Measurements from ENCODE around the gene ATRAID.
A peak's percentile ranks its signal among the peaks of the same experiment; 100 is the strongest.
"Not testable (repeated sequence)": the region's sequence is repeated elsewhere in the genome, so short reads cannot be mapped to it uniquely, and the experiment has no call there.

The ATRAID gene, protein sequence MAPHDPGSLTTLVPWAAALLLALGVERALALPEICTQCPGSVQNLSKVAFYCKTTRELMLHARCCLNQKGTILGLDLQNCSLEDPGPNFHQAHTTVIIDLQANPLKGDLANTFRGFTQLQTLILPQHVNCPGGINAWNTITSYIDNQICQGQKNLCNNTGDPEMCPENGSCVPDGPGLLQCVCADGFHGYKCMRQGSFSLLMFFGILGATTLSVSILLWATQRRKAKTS

DNA sequence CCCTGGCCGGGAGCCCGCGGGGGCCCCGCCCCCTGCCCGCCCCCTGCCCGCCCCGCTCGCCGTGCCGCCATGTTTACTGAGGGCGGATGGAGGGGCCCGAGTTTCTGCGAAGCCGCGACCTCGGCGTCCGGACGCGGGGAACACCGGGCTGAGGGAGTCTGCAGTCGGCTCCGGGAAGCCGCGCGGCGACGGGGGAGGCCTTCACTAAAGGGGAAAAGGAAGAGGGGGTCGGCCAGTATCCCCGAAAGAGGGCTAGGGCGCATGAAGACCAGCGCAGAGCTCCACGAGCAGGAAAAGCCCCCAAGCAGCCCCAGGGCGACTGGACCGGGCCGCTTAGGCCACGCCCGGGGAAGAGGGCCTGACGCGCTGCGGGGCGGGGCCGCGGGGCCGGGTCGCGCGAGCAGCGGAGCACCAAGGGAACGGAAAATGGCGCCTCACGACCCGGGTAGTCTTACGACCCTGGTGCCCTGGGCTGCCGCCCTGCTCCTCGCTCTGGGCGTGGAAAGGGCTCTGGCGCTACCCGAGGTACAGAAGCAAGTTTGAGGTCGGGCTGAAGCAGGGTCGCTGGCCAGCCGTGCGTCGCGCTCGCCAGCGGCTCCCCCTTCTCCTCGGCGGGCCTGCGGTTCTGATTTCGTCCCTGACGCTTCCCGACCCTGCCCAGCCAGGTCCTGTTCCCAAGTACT is at the start of gene ATRAID, which contains the start of gene SLC5A6:
Gene ATRAID, plus strand, starts transcription at position 99 of the 683 bp plus-strand sequence. Its CDS starts 328 bp downstream, at position 427.
Gene SLC5A6, minus strand, starts transcription at position 326 of the 683 bp plus-strand sequence. CDS start 4,618 bp downstream, outside the sequence.
- peak; percentile 82 for DNase-seq (ENCODE audit: low read depth, low spot score)

DNA sequence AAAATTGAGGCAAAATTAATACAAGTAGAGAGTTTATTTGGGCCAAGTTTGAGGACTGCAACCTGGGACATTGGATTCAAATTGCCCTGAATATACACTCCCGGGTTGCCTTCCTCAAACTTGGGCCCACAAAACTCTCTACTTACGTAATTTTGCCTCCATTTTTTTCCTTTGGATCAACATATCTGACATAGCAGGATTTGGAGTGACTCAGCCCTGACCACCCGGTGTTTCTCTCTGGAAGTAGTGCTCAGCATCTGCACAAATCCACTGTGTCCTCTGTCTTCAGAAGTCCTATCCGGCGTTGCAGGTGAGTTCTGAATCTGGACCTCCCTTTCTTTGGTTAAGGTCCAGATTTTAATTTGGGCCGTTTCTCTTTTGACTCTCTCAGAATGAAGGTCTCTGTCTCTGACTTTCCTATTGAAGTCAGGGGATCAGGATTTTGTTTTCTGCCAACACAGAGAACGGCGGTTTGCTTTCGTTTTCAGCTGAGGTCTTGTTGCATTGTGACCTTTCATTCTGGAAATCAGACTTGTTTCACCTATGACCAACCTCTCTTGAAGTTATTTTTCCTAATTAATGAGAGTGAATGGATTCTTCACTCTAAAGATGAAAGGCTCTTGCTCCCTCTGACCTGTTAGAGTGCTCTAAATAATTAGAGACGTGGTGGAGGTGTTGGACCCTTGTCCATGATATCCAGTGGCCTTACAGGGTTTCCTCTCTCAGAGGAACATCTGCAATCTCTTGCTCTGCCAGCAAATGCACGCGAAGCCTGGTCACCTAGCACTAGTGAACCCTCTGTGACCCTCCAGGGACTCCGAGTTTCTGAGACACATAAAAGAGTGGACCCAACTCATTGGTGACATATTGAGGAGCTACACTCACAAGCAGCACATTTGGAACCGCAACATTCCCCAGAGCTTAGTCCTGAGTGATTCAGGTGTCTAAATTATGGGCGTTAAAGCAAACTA is 49.4 kb upstream of the ATRAID start:
- no peak for DNase-seq (ENCODE audit: low read depth, low spot score)

DNA sequence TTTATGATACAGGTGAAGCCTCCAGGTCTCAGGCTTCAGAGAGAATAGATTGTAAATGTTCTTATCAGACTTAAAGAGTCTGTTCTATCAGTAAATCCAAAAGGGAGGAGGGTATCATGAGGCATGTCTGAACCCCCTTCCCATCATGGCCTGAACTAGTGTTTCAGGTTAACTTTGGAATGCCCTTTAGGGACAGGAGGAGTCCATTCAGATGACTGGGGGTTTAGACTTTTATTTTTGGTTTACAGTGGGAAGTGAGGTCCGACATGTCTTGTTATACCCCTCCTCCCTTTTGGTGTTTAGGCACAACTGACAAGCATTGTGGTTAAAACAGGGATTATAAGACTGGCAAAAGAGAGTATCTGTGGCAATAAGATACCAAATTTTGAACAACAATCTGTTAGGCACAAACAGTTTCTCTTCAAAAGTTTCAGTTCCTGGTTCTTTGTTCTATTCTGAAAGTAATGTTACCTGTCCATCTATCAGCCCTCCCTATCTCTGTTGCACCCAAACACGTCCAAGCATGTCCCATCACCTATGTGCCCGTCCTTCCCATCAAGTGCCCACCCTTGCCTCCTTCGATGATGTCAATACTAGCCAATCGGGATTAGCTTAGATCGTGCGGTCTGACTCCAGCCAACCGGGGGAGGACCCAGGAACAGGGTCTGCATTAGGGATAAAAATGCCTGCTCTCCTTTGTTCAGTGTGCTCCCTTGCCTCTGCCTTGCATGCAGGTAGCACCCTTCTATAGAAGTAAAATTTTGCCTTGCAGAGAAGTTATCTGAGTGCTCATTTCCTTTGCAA is 46.7 kb upstream of the ATRAID start:
- no peak for DNase-seq (ENCODE audit: low read depth, low spot score)

DNA sequence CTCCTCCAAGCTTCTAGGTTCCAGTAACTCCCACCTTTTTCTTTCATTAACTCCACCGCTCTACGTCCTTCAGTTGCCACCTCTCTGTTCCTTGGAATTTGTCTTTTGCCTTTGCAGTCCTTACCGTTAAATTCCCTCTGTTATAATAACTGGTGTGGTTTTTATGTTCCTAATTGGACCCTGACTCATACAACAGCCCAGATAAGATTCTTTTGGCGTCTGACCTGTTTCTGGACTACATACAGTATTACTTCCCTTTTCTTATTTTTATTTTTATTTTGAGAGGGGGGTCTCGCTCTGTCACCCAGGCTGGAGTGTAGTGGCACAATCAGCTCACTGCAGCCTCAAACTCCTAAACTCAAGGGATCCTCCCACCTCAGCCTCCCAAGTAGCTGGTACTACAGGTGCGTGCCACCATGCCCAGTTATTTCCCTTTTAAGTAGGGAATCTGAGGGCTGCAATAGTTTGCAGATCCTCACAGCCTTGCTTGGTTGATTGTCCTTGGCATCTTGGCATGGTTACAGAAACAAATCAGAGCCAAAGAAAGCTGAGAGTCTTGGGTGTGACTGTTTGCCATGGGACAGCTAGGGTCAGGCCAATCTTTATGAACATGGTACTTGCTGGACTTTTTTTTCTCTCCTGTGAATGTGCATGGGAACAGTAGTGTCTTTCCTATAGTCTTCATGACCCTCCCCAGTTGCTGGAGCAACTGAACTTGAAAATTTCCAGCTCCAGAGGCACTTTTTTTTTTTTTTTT is 41.1 kb upstream of the ATRAID start:
- DNase-seq (ENCODE audit: low read depth, low spot score) = no peak

DNA sequence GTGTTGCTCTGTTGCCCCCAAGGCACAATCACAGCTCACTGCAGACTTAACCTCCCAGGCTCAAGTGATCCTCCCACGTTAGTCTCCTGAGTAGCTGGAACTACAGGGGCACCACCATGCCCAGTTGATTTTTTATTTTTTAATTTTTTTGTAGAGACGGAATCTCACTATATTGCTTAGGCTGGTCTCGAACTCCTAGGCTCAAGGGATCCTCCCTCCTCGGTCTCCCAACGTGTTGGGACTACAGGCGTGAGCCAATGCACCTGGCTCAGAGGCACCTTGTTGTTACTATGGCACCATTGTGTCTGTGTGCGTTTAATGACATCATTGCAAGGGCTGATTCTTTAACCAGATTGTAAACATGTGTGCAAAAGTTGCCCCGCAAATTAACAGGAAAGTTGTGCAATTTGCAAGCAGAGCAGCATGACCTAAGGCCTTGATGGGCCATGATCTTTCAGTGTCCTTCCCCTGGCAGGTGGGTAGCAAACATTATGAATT is 40.4 kb upstream of the ATRAID start:
- no peak for DNase-seq (ENCODE audit: low read depth, low spot score)

DNA sequence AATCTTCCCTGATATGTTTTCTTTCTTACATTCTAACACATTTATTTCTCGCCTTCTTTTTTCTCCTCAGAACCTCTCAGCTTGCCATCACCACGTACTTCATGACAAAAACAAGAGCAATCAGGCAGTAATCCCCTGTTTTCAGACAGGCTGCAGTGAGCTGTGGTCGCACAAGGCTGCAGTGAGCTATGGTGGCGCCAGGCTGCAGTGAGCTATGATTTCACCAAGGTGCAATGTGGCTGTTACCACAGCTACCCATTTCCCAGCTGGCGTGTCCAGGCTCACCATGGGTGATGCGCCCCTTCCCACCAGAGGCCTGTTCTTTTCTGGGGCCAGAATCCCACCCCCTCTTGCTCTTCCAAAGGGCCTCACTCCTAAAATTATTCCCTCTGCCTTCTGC is 37.2 kb upstream of the ATRAID start:
- no peak for DNase-seq (ENCODE audit: low read depth, low spot score)

DNA sequence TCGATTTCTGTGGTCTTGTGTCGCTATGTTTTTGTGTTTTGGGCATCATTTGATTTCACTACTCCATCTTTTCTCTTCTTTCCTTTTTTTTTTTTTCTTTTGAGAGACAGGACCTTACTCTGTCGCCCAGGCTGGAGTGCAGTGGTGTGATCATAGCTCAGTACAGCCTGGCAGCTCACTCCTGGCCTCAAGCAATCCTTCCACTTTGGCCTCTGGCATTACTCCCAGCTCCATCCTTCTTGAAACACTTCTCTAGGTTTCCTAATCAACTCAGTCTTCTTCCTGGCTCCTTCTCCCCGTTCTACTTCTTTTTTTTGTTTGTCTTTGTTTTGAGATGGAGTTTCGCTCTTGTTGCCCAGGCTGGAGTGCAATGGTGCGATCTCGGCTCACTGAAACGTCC is 36.5 kb upstream of the ATRAID start:
- no peak for DNase-seq (ENCODE audit: low read depth, low spot score)

DNA sequence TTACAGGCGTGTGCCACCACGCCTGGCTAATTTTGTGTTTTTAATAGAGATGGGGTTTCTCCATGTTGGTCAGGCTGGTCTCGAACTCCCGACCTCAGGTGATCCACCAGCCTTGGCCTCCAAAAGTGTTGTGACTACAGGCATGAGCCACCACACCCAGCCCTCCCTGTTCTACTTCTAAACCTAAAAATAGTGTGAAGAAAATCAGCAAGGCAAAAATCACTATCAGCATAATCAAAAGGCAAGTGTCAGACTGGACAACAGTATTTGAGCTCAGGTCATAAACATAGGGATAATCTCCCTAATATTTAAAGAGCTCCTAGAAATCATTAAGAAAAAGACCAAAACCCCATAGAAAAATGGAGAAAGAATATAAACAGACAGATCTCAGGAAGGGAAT is 36.1 kb upstream of the ATRAID start:
- DNase-seq (ENCODE audit: low read depth, low spot score) = not testable (repeated sequence)

DNA sequence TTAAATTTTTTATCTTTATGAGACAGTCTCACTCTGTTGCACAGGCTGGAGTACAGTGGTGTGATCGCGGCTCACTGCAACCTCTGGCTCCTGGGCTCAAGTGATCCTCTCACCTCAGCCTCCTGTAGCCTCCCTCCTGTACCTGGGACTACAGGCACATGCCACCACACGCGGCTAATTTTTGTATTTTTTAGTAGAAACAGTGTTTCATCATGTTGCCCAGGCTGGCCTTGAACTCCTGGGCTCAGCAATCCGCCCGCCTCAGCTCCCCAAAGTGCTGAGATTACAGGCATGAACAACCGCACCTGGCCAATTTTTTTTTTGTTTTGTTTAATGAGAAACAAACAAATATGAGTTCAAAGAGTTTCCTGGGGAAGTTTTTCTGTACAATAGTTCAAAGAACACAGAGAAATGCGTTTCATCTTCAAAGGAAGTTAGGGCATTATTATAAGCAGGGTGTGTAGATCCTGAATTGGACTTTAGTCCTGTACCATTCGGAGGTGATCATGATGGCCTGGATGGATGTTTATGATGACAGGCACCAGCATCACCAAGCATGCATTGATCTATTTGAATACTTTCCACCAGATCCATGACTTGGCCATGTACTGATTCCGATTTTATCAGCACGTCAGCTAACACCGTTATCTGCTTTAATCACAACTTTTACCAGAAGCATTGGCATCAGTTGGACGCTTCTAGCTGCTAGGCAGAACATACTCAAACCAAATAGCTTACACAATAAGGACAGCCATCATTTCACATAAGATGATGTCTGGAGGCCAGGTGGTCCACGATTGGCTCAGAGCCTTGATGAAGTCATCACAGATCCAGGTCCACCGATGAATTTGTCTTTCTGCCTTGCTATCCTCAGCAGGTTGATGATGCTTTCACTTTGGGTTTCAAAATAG is 34.1 kb upstream of the ATRAID start:
- no peak for DNase-seq (ENCODE audit: low read depth, low spot score)

DNA sequence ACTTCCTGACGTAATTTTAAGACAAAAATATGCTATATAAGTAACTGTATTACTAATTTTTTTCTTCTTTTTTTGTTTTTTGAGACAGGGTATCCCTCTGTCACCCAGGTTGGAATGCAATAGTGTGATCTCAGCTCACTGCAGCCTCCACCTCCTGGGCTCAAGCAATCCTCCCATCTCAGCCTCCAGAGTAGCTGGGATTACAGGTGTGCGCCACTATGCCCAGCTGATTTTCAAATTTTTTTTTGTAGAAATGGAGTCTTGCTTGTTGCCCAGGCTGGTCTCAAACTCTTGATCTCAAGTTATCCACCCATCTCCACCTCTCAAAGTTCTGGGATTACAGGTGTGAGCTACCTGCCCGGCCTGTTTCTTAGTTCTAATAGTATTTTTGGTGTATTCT is 33.4 kb upstream of the ATRAID start:
- no peak for DNase-seq (ENCODE audit: low read depth, low spot score)

DNA sequence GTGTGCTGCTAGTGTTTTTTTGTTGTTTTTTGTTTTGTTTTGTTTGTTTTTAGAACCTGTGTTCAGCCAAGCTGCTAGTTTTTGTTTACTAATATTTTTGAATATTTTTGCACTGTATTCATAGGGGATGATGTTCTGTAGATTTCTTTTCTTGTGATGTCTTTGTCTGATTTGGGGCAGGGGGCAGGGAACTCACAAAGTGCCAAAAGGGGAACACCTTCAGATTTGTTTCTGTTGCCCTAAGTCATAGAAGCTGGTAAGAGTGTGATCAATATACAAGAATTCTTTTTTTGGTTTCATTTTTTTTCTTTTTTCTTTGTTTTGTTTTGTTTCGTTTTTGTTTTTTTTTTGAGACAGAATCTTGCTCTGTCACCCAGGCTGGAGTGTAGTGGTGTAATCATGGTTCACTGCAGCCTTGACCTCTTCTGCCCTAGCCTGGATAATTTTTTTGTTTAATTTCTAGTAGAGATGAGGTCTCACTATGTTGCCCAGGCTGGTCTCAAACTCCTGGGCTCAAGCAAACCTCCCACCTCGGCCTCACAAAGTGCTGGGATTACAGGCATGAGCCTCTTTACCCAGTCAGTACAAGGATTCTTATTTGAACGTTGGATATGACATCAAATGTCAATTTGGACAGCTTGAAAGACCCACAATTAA is 32.4 kb upstream of the ATRAID start:
- DNase-seq (ENCODE audit: low read depth, low spot score) = no peak

DNA sequence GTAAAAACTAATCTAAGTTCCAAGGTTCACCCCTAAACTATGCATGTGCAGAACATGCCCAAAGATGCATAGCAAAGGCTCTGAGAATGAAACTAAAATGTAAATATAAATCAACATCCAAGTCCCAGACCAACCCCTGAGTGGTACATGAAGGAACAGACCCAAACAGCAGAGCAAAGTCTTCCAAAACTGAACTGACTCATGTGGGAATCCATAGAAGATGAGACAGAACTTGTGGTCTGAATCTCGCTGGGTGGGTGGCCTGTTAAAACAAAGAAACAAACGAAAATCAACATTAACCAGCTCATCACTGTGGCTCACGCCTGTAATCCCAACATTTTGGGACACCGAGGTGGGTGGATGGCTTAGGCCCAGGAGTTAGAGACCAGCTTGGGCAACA is 29.5 kb upstream of the ATRAID start:
- no peak for DNase-seq (ENCODE audit: low read depth, low spot score)

DNA sequence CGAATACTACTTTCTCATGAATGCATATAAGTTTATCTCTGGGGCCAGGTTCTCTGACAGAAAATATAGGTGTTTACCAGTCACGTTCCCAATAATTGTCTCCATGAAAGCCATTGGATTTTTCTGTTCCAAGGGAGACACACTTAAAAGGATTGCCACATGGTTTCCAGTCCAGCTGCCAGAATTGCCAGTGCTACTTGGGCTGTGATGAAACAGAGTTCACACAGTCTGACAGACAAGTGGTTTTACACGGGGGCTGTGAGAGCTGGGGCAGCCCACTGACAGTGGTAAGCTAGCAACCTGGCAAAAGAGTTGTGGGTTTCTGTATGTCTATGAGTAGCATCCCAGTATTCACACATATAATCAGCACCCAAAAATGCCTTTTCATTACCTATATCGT is 27.7 kb upstream of the ATRAID start:
- DNase-seq (ENCODE audit: low read depth, low spot score) = no peak

DNA sequence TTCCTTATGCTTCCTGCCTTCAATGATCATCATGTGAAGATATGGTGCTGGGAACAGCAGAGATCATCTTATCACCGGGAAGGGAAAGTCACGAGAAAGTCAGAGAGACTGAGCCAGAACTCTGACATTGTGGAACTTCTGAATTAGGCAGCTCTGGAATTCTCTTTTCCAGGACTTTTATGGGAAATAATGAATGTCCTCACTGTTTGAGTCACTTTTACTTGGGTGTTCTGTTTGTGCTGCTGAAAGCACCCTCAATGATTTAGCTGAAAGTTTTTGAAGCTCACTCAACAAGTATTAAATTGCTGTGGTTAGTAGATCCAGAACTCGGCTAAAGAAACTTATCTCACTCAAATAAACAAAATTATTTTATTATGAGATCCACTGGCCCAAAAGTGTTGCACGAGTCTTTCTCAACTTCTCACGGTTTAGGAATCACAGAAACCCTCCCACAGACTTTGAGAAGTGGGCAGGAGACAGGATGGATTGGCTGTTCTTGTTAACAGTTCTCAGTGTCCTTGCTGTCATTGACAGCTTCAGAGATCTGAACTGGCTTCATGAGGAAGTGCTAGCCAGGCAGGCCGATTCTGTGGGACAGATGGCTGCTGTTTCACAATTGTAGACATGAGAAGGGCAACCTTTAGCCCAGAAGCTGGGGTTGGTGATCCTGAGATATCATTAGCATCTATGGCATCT is 26.4 kb upstream of the ATRAID start:
- no peak for DNase-seq (ENCODE audit: low read depth, low spot score)

DNA sequence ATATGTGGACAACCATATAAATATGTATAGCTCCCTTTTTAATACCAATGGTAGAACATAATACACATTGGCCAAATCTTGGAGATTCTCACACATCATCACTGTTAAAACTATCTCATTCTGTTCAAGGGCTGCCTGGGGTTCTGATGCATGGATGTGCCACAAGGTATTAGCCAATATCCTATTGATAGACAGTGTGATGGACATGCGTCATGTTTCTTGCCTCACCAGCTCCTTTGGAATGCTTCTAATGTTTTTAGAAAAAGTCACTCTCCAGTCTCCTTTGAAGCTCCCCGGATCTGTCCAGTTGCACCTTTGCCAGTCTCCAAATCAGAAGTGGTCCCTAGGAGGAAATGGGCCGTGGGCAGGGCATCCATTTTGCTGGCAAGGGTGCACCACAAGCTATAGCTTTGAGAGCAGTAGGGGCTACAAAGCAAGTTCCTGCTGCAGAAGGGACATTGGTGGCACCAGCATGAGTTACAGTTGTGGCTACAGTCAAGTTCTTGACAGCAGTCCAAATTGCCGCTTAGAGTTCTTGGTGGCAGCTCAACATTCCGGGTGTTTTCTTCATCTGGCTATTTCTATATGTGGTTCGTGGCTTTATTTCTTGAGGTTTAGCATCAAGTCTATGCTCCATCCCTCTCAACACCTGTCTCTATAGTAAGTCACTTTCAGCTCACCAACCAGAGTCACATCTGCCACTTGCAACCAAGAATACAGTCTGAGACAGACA is 25.1 kb upstream of the ATRAID start:
- DNase-seq (ENCODE audit: low read depth, low spot score) = no peak

DNA sequence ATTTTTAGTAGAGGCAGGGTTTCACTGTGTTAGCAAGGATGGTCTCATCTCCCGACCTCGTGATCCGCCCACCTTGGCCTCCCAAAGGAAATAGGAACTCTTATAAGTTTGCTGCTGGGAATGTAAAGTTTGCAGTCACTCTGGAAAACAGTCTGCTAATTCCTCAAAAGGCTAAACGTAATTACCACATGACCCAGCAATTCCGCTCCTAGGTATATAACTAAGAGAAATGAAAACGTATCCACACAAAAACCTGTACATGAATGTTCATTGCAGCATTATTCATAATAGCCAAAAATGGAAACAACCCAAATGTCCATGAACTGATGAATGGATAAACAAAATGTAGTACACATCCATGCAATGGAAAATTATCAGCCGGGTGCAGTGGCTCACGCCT is 21.9 kb upstream of the ATRAID start:
- DNase-seq (ENCODE audit: low read depth, low spot score) = no peak

DNA sequence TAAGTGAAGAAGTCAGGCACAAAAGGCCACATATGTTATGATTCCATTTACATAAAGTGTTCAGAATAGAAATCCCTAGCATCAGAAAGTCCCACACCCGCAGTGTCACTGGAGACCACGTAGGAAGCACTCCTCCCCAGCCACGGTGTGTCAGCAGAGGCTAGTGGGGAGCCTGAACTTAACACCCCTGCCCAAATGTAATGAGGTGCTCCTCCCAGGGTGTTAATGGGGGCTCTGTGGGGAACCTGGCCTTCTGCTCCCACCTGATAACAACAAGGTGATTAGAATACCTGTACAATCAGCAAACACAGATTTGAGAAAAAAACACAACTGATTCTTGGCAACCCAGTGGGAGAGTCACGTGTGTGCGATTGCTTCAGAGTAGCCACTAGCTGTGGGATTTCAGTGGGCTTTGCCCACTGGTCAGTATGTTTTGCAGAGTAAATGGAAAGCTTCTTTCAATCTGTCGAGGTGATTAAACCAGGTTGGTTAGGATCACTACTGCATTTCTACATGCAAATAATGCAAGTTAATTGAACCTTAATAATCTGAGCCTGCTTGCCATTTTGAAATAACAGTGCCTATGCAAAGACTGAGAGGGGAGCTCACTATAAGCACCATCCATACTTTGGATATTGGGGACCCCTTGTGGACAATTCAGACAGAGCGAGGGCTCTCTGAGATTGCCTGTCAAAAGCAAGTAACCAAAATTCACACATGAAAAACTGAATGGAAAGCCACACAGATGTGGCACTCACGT is 20.6 kb upstream of the ATRAID start:
- DNase-seq (ENCODE audit: low read depth, low spot score) = no peak

Measured in activated naive CD8-positive, alpha-beta T cell treated with anti-CD3 and anti-CD28 coated beads, Interleukin-2, amount 50 U/mL, for 16 hours (primary cell).